Tibial artery (tissue), 4 donors: Measurements from ENCODE around the gene P2RY13.

ENCODE experiments used
- DNase-seq, 2 donors: peaks; one replicate each; pipeline ENCODE4 v3.0.0-alpha.2; 2019
- H3K27ac ChIP-seq, 2 donors: fragments of 200-600 bp; sonication (generic) in 1 of 2; 1 replicate in 1 of 2; 2 replicates in 1 of 2; pipeline ENCODE4 v1.5.1; 2018 to 2019; ENCODE audit warnings: mild to moderate bottlenecking in 1 of 2
- H3K27me3 ChIP-seq, 2 donors: fragments of 200-600 bp; sonication (generic) in 1 of 2; one replicate each; pipeline versions ENCODE4 v1.5.1 to v1.6.0; 2016 to 2019
- H3K36me3 ChIP-seq, 3 donors: fragments of 200-600 bp; sonication (generic) in 2 of 3; one replicate each; pipeline ENCODE4 v1.5.1; 2016 to 2019; ENCODE audit warnings: mild to moderate bottlenecking in 2 of 3
- H3K4me1 ChIP-seq, 4 donors: fragments of 200-600 bp; sonication (generic) in 2 of 4; 1 replicate in 3 of 4; 2 replicates in 1 of 4; pipeline ENCODE4 v1.5.1; 2016 to 2019
- H3K4me3 ChIP-seq, 2 donors: fragments of 200-600 bp; sonication (generic) in 1 of 2; 1 replicate in 1 of 2; 2 replicates in 1 of 2; pipeline ENCODE4 v1.5.1; 2018 to 2019; ENCODE audit warnings: mild to moderate bottlenecking in 2 of 2
- H3K9me3 ChIP-seq, 3 donors: fragments of 200-600 bp; sonication (generic) in 1 of 3; one replicate each; pipeline ENCODE4 v1.5.1; 2016 to 2019
- CTCF ChIP-seq, 2 experiments: fragments of 200-600 bp in 1 of 2; fragments of 450-650 bp in 1 of 2; IDR thresholded peaks; one replicate each; pipeline ENCODE4 v1.5.1; 2017 to 2019; ENCODE audit warnings: antibody characterized with exemption in 2 of 2, mild to moderate bottlenecking in 1 of 2, moderate library complexity in 1 of 2
- intact Hi-C: fragments of 100-400 bp; cut with DNase I; formaldehyde crosslinking; loops from one replicate; pipeline ENCODE4 v1.15.0; 2023; ENCODE audit warnings: low total_unique reads

P2RY13 gene

GRCh38 chr3:151330899-151331298 lies 1.6 kb upstream of the P2RY13 start:
- no peaks in the 10 kb centered on the region for H3K9me3 ChIP-seq
- intact Hi-C loops, result no loop called here
- peaks cover 0 to 7% (median 0%) of the 10 kb centered on the region in 4 donors for H3K4me1 ChIP-seq
- H3K36me3 ChIP-seq, result no peaks in the 10 kb centered on the region
- H3K27ac ChIP-seq, result no peak overlapping the region
- H3K4me3 ChIP-seq, result no peak overlapping the region
- DNase-seq, result no peak
- TF ChIP-seq CTCF (IDR thresholded peaks at IDR 0.05), result no peak
- H3K27me3 ChIP-seq, result no peaks in the 10 kb centered on the region

GRCh38 chr3:151330379-151330778 lies 1.0 kb upstream of the P2RY13 start:
- TF ChIP-seq CTCF (IDR thresholded peaks at IDR 0.05), result no peak

GRCh38 chr3:151328298-151328995 lies 902 bp downstream of the P2RY13 start:
- no peak for DNase-seq
- H3K4me3 ChIP-seq, result peak overlapping the region in 1 of 2 donors; percentile 0
- no peaks in the 10 kb centered on the region for H3K27me3 ChIP-seq
- no peaks in the 10 kb centered on the region for H3K36me3 ChIP-seq
- no peak for TF ChIP-seq CTCF (IDR thresholded peaks at IDR 0.05)
- H3K27ac ChIP-seq, result no peak overlapping the region
- H3K4me1 ChIP-seq, result peaks cover 0 to 7% (median 0%) of the 10 kb centered on the region in 4 donors
- intact Hi-C loops, result no loop called here
- no peaks in the 10 kb centered on the region for H3K9me3 ChIP-seq

More at GRCh38 chr3:151330379-151330778, 1.0 kb upstream of the P2RY13 start:
- H3K9me3 ChIP-seq, result no peaks in the 10 kb centered on the region
- H3K4me3 ChIP-seq, result no peak overlapping the region
- H3K36me3 ChIP-seq, result no peaks in the 10 kb centered on the region
- no peaks in the 10 kb centered on the region for H3K27me3 ChIP-seq
- intact Hi-C loops, result no loop called here
- no peak for DNase-seq
- H3K27ac ChIP-seq, result no peak overlapping the region
- H3K4me1 ChIP-seq, result peaks cover 0 to 7% (median 0%) of the 10 kb centered on the region in 4 donors

GRCh38 chr3:151327571-151328198 lies 1.7 kb downstream of the P2RY13 start:
- intact Hi-C loops, result no loop called here
- H3K27ac ChIP-seq, result no peak overlapping the region
- no peak for DNase-seq
- peak overlapping the region in 1 of 2 donors; percentile 0 for H3K4me3 ChIP-seq
- H3K27me3 ChIP-seq, result no peaks in the 10 kb centered on the region
- peak; percentile 12 to 34 for TF ChIP-seq CTCF (IDR thresholded peaks at IDR 0.05)
- peaks cover 0 to 7% (median 0%) of the 10 kb centered on the region in 4 donors for H3K4me1 ChIP-seq
- no peaks in the 10 kb centered on the region for H3K36me3 ChIP-seq
- no peaks in the 10 kb centered on the region for H3K9me3 ChIP-seq

GRCh38 chr3:151322511-151322910 lies 6.8 kb downstream of the P2RY13 start:
- intact Hi-C loops, result no loop called here
- Histone ChIP-seq H3K9me3 (no peaks in the 10 kb centered on the region), H3K4me1 (peaks cover 0 to 4% (median 0%) of the 10 kb centered on the region in 4 donors), H3K36me3 (no peaks in the 10 kb centered on the region), H3K27me3 (no peaks in the 10 kb centered on the region), H3K4me3 (no peak overlapping the region), H3K27ac (no peak overlapping the region)
- DNase-seq, result no peak
- no peak for TF ChIP-seq CTCF (IDR thresholded peaks at IDR 0.05)
